LoVo (cell line): ENCODE results near the gene ZNF302.

Experiments used
- DNase-seq: peaks from one replicate; pipeline ENCODE4 v3.0.0-alpha.2; 2016; ENCODE audit warnings: low spot score

ZNF302 gene

DNA sequence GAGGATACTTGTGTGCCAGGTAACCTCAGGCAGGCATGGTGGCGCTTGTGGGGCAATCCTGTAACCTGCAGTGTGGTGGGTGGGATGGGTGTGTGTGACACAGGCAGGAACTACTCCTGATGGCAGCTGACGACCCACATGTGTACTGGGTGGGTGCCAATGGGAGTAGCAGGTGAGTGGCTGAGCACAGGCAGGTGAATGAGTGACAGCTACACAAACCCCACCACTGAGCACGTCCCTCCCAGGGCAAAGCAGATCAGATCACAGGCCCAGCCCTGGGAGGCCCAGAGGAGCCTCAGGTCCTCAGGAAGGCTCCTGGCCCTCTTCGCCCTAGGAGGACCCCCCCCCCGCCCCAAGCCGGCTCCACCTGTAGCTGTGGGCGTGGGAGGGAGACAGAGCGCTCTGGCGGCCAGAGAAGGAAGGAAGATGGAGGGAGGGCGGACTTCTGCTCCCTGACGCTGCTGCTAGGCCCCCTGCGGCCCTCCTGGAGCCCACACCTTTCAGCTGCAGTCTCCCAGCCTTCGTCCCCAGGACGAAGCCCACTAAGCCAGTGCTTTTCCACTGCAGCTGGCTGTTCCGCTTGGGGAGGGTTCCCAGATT lies 55.2 kb downstream of the ZNF302 start:
- no peak for DNase-seq

- DNase-seq, result no peak
These were observed 55.8 kb downstream of the ZNF302 start for GRCh38 chr19:34733266-34733745.

- DNase-seq, result peak; percentile 91
These were observed 56.5 kb downstream of the ZNF302 start, which contains the start of gene ZNF181 for GRCh38 chr19:34733746-34734536. Gene ZNF181, plus strand, starts transcription at chr19:34734243. Its CDS starts 795 bp downstream, at chr19:34735038.

GRCh38 chr19:34734537-34735103 lies 57.1 kb downstream of the ZNF302 start:
- DNase-seq, result peak; percentile 88
